Testis (tissue), 3 donors: Measurements from ENCODE around the gene CAPZA1. TPM values are rescaled to one million over a fixed set of nuclear protein-coding genes. Genes with fewer than 3 reads are reported as not detected.

ENCODE experiments used
- DNase-seq: peaks from one replicate; pipeline ENCODE4 v3.0.0-alpha.2; 2019
- H3K27ac ChIP-seq, 2 donors: fragments of 200-600 bp; sonication (generic); one replicate each; pipeline ENCODE4 v1.5.1; 2019
- H3K27me3 ChIP-seq: fragments of 200-600 bp; sonication (generic); one replicate; pipeline ENCODE4 v1.5.1; 2019
- H3K36me3 ChIP-seq: fragments of 200-600 bp; sonication (generic); one replicate; pipeline ENCODE4 v1.5.1; 2017; ENCODE audit warnings: low read depth; ENCODE audit errors: missing control alignments
- H3K4me1 ChIP-seq: fragments of 200-600 bp; sonication (generic); one replicate; pipeline ENCODE4 v1.5.1; 2019
- H3K4me3 ChIP-seq, 2 donors: fragments of 200-600 bp; sonication (generic); one replicate each; pipeline ENCODE4 v1.5.1; 2017 to 2019
- H3K9me3 ChIP-seq: fragments of 200-600 bp; sonication (generic); one replicate; pipeline ENCODE4 v1.5.1; 2017
- POLR2A ChIP-seq: fragments of 450-650 bp; IDR thresholded peaks from one replicate; pipeline ENCODE4 v1.6.1; 2017; ENCODE audit warnings: antibody characterized with exemption, mild to moderate bottlenecking, moderate library complexity
- WGBS, 2 donors: methylation state at CpG; one replicate each; pipeline ENCODE4 v1.1.5; 2018; 5-methylcytosine and 5-hydroxymethylcytosine counted together
- intact Hi-C: fragments of 100-400 bp; cut with DNase I; formaldehyde crosslinking; loops from one replicate; pipeline ENCODE4 v1.15.1; 2023; ENCODE audit warnings: low total_unique reads
- polyA plus RNA-seq: library from polyadenylated mRNA; stranded (reverse); fragments of 350-450 nt; fragmentation: Illumina TruSeq; extraction: RNeasy Lipid Tissue Mini Kit (QIAGEN cat#74804); gene quantifications from one replicate; pipeline ENCODE4 v1.2.3, GENCODE V29; 2014; ENCODE audit warnings: low read depth, low replicate concordance; ENCODE audit not compliant: insufficient read depth
- total RNA-seq, 2 donors: library from RNA; depleted of rRNA; stranded (reverse); fragments of >200 nt; gene quantifications; one replicate each; pipeline ENCODE4 v1.2.3, GENCODE V29; 2016
- TF ChIP-seq, protein P1 (sequence below), 3 experiments: fragments of 450-650 bp in 2 of 3; fragments of 200-600 bp in 1 of 3; sonication (generic) in 1 of 3; IDR thresholded peaks; one replicate each; pipeline ENCODE4 v1.5.1; 2016 to 2019; ENCODE audit warnings: antibody characterized with exemption in 3 of 3, mild to moderate bottlenecking in 2 of 3, moderate library complexity in 1 of 3

The CAPZA1 gene
- total and polyA plus RNA-seq, 3 donors from 2014 or later = 120 to 148 (median 144) TPM

DNA sequence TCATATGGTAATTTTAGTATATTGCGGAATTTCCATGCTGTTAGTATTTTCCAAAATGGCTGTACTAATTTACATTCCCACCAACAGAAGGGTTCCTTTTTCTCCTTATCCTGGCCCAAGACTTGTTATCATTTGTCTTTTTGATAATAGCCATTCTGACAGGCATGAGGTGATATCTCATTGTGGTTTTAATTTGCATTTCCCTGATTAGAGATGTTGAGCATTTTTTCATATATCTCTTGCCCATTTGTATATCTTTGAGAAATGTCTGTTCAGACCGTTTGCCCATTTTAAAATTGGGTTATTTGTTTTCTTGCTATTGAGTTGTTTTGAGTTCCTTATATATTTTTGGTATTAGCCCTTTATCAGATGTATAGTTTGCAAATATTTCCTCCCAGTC lies 14.0 kb downstream of the CAPZA1 start:
- no peaks in the 10 kb centered on the region for H3K27me3 ChIP-seq
- H3K4me1 ChIP-seq = peaks cover 35% of the 10 kb centered on the region
- H3K27ac ChIP-seq = no peak overlapping the region
- no peak for DNase-seq
- 78 to 82% methylated on average over 2 of the region's 2 CpGs for WGBS, 2 donors
- no peak overlapping the region for H3K4me3 ChIP-seq
- H3K36me3 ChIP-seq = no peaks in the 10 kb centered on the region
- intact Hi-C loops = no loop called here
- H3K9me3 ChIP-seq = no peaks in the 10 kb centered on the region
- TF ChIP-seq, protein P1, sequence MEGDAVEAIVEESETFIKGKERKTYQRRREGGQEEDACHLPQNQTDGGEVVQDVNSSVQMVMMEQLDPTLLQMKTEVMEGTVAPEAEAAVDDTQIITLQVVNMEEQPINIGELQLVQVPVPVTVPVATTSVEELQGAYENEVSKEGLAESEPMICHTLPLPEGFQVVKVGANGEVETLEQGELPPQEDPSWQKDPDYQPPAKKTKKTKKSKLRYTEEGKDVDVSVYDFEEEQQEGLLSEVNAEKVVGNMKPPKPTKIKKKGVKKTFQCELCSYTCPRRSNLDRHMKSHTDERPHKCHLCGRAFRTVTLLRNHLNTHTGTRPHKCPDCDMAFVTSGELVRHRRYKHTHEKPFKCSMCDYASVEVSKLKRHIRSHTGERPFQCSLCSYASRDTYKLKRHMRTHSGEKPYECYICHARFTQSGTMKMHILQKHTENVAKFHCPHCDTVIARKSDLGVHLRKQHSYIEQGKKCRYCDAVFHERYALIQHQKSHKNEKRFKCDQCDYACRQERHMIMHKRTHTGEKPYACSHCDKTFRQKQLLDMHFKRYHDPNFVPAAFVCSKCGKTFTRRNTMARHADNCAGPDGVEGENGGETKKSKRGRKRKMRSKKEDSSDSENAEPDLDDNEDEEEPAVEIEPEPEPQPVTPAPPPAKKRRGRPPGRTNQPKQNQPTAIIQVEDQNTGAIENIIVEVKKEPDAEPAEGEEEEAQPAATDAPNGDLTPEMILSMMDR (IDR thresholded peaks at IDR 0.05) = no peak
- no peak for TF ChIP-seq POLR2A

DNA sequence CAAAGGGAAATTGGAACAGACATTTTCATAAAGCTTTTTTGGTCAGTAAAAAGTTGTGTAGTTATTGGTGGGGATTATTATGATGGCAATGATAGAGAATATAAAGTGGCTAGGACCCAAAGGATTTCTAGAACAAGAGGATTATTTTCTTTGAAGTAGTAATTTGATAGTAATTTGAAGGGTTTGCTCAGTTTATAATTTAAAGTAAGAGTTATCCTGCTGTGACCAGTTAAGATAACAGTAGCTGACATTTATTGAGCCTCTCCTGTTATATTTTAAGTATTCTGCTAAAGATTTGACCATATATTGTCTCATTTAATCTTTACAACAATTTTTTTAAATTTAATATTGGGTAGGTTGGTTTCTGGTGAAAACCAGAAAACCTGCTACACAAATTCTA lies 14.7 kb downstream of the CAPZA1 start:
- peaks cover 29% of the 10 kb centered on the region for H3K4me1 ChIP-seq
- no peaks in the 10 kb centered on the region for H3K9me3 ChIP-seq
- no peaks in the 10 kb centered on the region for H3K27me3 ChIP-seq
- no peak for DNase-seq
- no peak overlapping the region for H3K4me3 ChIP-seq
- no peak overlapping the region for H3K27ac ChIP-seq
- no peaks in the 10 kb centered on the region for H3K36me3 ChIP-seq
- TF ChIP-seq, protein P1 (IDR thresholded peaks at IDR 0.05) = no peak
- no peak for TF ChIP-seq POLR2A
- intact Hi-C loops = no loop called here

DNA sequence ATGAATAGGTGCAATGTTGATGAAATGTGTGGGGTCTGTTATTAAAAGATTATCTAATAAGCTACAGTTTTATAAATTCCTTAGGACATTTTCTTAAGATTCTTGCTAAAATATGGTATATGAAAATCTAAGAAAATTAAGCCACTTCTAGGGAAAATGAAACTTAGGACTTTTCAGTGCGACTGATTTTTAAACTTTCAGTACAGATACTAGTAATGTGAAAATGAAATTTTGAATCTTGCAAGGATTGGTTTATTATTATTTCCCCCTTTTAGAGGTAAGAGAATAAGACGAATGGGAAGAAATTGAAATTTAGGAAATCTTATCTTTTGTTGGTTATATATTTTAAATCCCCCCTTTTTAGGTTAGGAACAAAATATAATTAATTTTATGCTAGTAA lies 16.4 kb downstream of the CAPZA1 start:
- intact Hi-C loops = no loop called here
- WGBS, 2 donors = 65 to 76% methylated on average over 2 of the region's 2 CpGs
- no peak overlapping the region for H3K4me3 ChIP-seq
- H3K27me3 ChIP-seq = no peaks in the 10 kb centered on the region
- no peaks in the 10 kb centered on the region for H3K9me3 ChIP-seq
- TF ChIP-seq, protein P1 (IDR thresholded peaks at IDR 0.05) = no peak
- no peak for TF ChIP-seq POLR2A
- peak overlapping the region; percentile 43 to 73 for H3K27ac ChIP-seq
- H3K36me3 ChIP-seq = no peaks in the 10 kb centered on the region
- H3K4me1 ChIP-seq = peaks cover 29% of the 10 kb centered on the region
- no peak for DNase-seq

DNA sequence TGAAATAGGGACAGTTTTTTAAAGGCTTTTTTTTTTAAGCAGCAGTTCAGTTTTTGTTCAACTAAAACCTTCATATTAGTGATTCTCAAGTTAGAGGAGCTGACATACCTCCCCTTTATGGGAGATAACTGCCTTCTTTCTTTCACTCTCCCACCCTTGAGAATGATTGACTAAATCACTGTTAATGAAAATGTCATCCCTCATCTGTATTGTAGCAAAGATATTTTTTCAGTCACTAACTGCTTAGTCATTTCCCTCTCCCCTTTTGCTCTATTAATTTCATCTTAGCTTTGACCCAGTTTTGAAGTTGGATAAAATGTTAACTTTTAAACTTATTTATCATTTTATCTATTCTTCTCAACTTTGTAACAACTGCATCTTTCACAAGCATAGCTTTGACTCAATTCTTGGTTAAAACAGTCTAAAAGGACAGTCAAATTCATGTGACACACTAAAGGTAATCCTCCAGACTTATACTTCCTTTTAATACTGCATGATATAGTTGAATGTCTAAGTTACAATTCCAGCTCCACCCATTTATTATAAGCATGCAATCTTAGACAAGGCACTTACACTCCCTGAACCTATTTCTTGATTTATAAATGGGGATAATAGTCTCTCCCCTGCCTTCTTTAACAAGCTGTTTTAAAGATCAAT lies 17.1 kb downstream of the CAPZA1 start:
- DNase-seq = no peak
- intact Hi-C loops = no loop called here
- TF ChIP-seq POLR2A = no peak
- TF ChIP-seq, protein P1 (IDR thresholded peaks at IDR 0.05) = no peak
- no peak overlapping the region for H3K4me3 ChIP-seq
- peaks cover 29% of the 10 kb centered on the region for H3K4me1 ChIP-seq
- H3K36me3 ChIP-seq = no peaks in the 10 kb centered on the region
- H3K27me3 ChIP-seq = no peaks in the 10 kb centered on the region
- H3K27ac ChIP-seq = peak overlapping the region; percentile 43 to 73
- H3K9me3 ChIP-seq = no peaks in the 10 kb centered on the region
